Measurements from ENCODE around the gene PARK7.
"Not testable (repeated sequence)": the region's sequence is repeated elsewhere in the genome, so short reads cannot be mapped to it uniquely, and the experiment has no call there.

PARK7 gene

GRCh38 chr1:7961216-7962013 is at the start of gene PARK7:
TSS of gene PARK7 (plus strand) at chr1:7961711. CDS start at chr1:7962786, 1,075 bp downstream.
- peak; percentile 98 for DNase-seq (ENCODE audit: low spot score)
- TF ChIP-seq CTCF (IDR thresholded peaks at IDR 0.05; ENCODE audit: extremely low read depth, missing control alignments) = no peak

- no peak for TF ChIP-seq CTCF (IDR thresholded peaks at IDR 0.05; ENCODE audit: extremely low read depth, missing control alignments)
- DNase-seq (ENCODE audit: low spot score) = no peak
These were observed 49.4 kb upstream of the PARK7 start for GRCh38 chr1:7912145-7912544.

GRCh38 chr1:7912743-7913557 is 48.6 kb upstream of the PARK7 start:
- DNase-seq (ENCODE audit: low spot score) = no peak
- TF ChIP-seq CTCF (IDR thresholded peaks at IDR 0.05; ENCODE audit: extremely low read depth, missing control alignments) = no peak

- no peak for DNase-seq (ENCODE audit: low spot score)
- no peak for TF ChIP-seq CTCF (IDR thresholded peaks at IDR 0.05; ENCODE audit: extremely low read depth, missing control alignments)
These were observed 45.5 kb upstream of the PARK7 start for GRCh38 chr1:7915826-7916500.

- no peak for TF ChIP-seq CTCF (IDR thresholded peaks at IDR 0.05; ENCODE audit: extremely low read depth, missing control alignments)
- no peak for DNase-seq (ENCODE audit: low spot score)
These were observed 45.0 kb upstream of the PARK7 start for GRCh38 chr1:7916501-7916830.

GRCh38 chr1:7917971-7918370 is 43.5 kb upstream of the PARK7 start:
- not testable (repeated sequence) for DNase-seq (ENCODE audit: low spot score)

GRCh38 chr1:7919880-7920279 is 41.6 kb upstream of the PARK7 start:
- no peak for TF ChIP-seq CTCF (IDR thresholded peaks at IDR 0.05; ENCODE audit: extremely low read depth, missing control alignments)
- DNase-seq (ENCODE audit: low spot score) = no peak

All from GM20000 (cell line).